ENCODE results near the gene AXIN1. TPM values are rescaled to one million over a fixed set of nuclear protein-coding genes. Genes with fewer than 3 reads are reported as not detected.
A peak's percentile ranks its signal among the peaks of the same experiment; 100 is the strongest.

AXIN1 gene
- total and polyA plus RNA-seq, 2 donors (not counting 1 experiment from before 2014, with no cell fraction given), result 5.1 to 18.7 TPM

DNA sequence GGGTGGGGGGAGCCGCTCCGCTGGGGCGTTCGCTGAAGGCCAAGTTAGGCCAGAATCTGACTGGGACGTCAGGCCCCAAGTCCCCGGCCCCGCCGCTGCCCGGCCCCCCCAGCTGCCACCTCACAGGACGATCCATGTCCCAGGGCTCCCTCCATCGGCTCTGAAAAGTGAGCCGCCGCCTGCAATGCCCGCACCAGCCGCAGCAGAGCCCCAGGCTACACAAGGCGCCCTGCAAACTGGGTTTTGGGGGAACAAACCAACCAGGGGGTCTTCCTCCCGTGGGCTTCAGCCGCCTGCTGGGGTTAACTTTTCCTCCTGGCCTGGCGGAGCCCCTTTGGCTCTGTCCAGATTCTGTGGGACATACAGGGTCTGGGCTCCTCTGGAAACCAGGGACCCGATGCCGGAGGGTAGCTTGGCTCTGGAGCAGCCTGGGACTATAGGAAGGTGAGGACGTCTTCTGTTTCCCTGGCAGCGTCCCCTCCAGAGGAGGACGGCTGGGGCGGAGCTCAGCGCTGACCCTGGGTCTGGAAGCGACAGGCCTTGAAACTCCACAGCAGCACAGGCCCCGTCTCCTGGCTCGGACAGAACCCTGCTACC lies 45.3 kb upstream of the AXIN1 start:
- H3K9me3 ChIP-seq (ENCODE audit: control insufficient read depth, insufficient read depth, low read depth, low read length), result no peaks in the 10 kb centered on the region
- no peak overlapping the region for H3K27ac ChIP-seq (ENCODE audit: insufficient read depth, low read length)
- H3K4me1 ChIP-seq (ENCODE audit: control insufficient read depth, extremely low read depth, insufficient read depth, low read length), result peaks cover 2% of the 10 kb centered on the region
- TF ChIP-seq, protein P1, sequence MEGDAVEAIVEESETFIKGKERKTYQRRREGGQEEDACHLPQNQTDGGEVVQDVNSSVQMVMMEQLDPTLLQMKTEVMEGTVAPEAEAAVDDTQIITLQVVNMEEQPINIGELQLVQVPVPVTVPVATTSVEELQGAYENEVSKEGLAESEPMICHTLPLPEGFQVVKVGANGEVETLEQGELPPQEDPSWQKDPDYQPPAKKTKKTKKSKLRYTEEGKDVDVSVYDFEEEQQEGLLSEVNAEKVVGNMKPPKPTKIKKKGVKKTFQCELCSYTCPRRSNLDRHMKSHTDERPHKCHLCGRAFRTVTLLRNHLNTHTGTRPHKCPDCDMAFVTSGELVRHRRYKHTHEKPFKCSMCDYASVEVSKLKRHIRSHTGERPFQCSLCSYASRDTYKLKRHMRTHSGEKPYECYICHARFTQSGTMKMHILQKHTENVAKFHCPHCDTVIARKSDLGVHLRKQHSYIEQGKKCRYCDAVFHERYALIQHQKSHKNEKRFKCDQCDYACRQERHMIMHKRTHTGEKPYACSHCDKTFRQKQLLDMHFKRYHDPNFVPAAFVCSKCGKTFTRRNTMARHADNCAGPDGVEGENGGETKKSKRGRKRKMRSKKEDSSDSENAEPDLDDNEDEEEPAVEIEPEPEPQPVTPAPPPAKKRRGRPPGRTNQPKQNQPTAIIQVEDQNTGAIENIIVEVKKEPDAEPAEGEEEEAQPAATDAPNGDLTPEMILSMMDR (conservative IDR thresholded peaks at IDR 0.05 in 1 of 2, IDR thresholded peaks at IDR 0.05 in 1 of 2; ENCODE audit: low read depth in 1 of 2, low read length in 2 of 2), result peak; percentile 31 to 39
- TF ChIP-seq EZH2 (IDR thresholded peaks at IDR 0.05; ENCODE audit: low read length, missing control alignments), result no peak
- no peaks in the 10 kb centered on the region for H4K20me1 ChIP-seq (ENCODE audit: control insufficient read depth, extremely low read depth, insufficient read depth, low read length)
- peak; percentile 61 to 73 for DNase-seq (ENCODE audit: low read depth in 2 of 2)
- H3K4me3 ChIP-seq (replicated peaks in 1 of 4; ENCODE audit: control extremely low read depth in 1 of 4, insufficient read depth in 1 of 4, low read depth in 3 of 4, low read length in 4 of 4), result peak overlapping the region in 2 of 4 experiments; percentile 11 to 46
- no peaks in the 10 kb centered on the region for H3K27me3 ChIP-seq (ENCODE audit: control insufficient read depth, insufficient read depth, low read length)
- H3K79me2 ChIP-seq (ENCODE audit: control insufficient read depth, insufficient read depth, low read length), result peaks cover 1% of the 10 kb centered on the region
- H2AFZ ChIP-seq (ENCODE audit: low read length), result no peak overlapping the region
- peak overlapping the region; percentile 37 for H3K9ac ChIP-seq (ENCODE audit: insufficient read depth, low read length)
- H3K4me2 ChIP-seq (ENCODE audit: extremely low read depth, insufficient read depth, low read length), result peak overlapping the region; percentile 64
- H3K36me3 ChIP-seq (ENCODE audit: control insufficient read depth, insufficient read depth, low read length), result peaks cover 8% of the 10 kb centered on the region

GRCh38 chr16:397135-397661 lies 44.7 kb upstream of the AXIN1 start, which contains the start of gene NME4:
NME4 (plus strand) TSS chr16:397199; CDS start chr16:397223, 24 bp downstream.
- no peak for DNase-seq (ENCODE audit: low read depth in 2 of 2)
- Histone ChIP-seq H3K9me3 (ENCODE audit: control insufficient read depth, insufficient read depth, low read depth, low read length) (no peaks in the 10 kb centered on the region), H3K4me1 (ENCODE audit: control insufficient read depth, extremely low read depth, insufficient read depth, low read length) (peaks cover 2% of the 10 kb centered on the region), H3K27me3 (ENCODE audit: control insufficient read depth, insufficient read depth, low read length) (no peaks in the 10 kb centered on the region), H3K27ac (ENCODE audit: insufficient read depth, low read length) (peak within 1 kb of the TSS; percentile 8), H3K9ac (ENCODE audit: insufficient read depth, low read length) (peak within 1 kb of the TSS; percentile 67), H3K4me2 (ENCODE audit: extremely low read depth, insufficient read depth, low read length) (peak within 1 kb of the TSS; percentile 88), H3K36me3 (ENCODE audit: control insufficient read depth, insufficient read depth, low read length) (peaks cover 8% of the 10 kb centered on the region), H2AFZ (ENCODE audit: low read length) (peak within 1 kb of the TSS; percentile 81), H4K20me1 (ENCODE audit: control insufficient read depth, extremely low read depth, insufficient read depth, low read length) (no peaks in the 10 kb centered on the region), H3K4me3 (replicated peaks in 1 of 4; ENCODE audit: control extremely low read depth in 1 of 4, insufficient read depth in 1 of 4, low read depth in 3 of 4, low read length in 4 of 4) (peak within 1 kb of the TSS; percentile 38 to 65 (median 56)), H3K79me2 (ENCODE audit: control insufficient read depth, insufficient read depth, low read length) (peaks cover 1% of the 10 kb centered on the region)
- TF ChIP-seq, protein P1 (conservative IDR thresholded peaks at IDR 0.05 in 1 of 2, IDR thresholded peaks at IDR 0.05 in 1 of 2; ENCODE audit: low read depth in 1 of 2, low read length in 2 of 2), result no peak
- no peak for TF ChIP-seq EZH2 (IDR thresholded peaks at IDR 0.05; ENCODE audit: low read length, missing control alignments)

DNA sequence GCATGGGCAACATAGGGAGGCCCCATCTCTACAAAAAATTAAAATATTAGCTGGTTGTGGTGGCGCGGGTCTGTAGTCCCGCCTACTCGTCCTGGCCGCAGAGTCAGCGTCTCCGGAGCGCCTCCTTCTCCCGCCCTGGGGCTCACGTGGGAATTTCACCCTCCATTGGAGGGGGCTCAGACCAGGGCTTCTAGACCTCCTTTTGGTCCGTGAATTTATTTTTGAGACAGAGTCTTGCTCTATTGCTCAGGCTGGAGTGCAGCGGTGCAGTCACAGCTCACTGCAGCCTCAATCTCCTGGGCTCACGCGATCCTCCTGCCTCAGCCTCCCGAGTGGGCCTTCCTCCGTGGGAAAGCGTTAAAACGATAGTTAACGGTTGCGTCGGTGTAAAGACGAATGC lies 44.1 kb upstream of the AXIN1 start:
- Histone ChIP-seq H3K4me3 (replicated peaks in 1 of 4; ENCODE audit: control extremely low read depth in 1 of 4, insufficient read depth in 1 of 4, low read depth in 3 of 4, low read length in 4 of 4) (peak overlapping the region; percentile 32 to 65 (median 46)), H3K79me2 (ENCODE audit: control insufficient read depth, insufficient read depth, low read length) (peaks cover 1% of the 10 kb centered on the region), H3K4me2 (ENCODE audit: extremely low read depth, insufficient read depth, low read length) (peak overlapping the region; percentile 88), H4K20me1 (ENCODE audit: control insufficient read depth, extremely low read depth, insufficient read depth, low read length) (no peaks in the 10 kb centered on the region), H3K9me3 (ENCODE audit: control insufficient read depth, insufficient read depth, low read depth, low read length) (no peaks in the 10 kb centered on the region), H3K27ac (ENCODE audit: insufficient read depth, low read length) (peak overlapping the region; percentile 8), H3K27me3 (ENCODE audit: control insufficient read depth, insufficient read depth, low read length) (no peaks in the 10 kb centered on the region), H3K9ac (ENCODE audit: insufficient read depth, low read length) (no peak overlapping the region), H3K36me3 (ENCODE audit: control insufficient read depth, insufficient read depth, low read length) (peaks cover 8% of the 10 kb centered on the region), H3K4me1 (ENCODE audit: control insufficient read depth, extremely low read depth, insufficient read depth, low read length) (peaks cover 2% of the 10 kb centered on the region), H2AFZ (ENCODE audit: low read length) (peak overlapping the region; percentile 81)
- peak; percentile 42 to 55 for DNase-seq (ENCODE audit: low read depth in 2 of 2)
- TF ChIP-seq, protein P1 (conservative IDR thresholded peaks at IDR 0.05 in 1 of 2, IDR thresholded peaks at IDR 0.05 in 1 of 2; ENCODE audit: low read depth in 1 of 2, low read length in 2 of 2), result no peak
- no peak for TF ChIP-seq EZH2 (IDR thresholded peaks at IDR 0.05; ENCODE audit: low read length, missing control alignments)
